ENCODE results near the gene NXN.
"Not testable (repeated sequence)": the region's sequence is repeated elsewhere in the genome, so short reads cannot be mapped to it uniquely, and the experiment has no call there.

NXN gene

DNA sequence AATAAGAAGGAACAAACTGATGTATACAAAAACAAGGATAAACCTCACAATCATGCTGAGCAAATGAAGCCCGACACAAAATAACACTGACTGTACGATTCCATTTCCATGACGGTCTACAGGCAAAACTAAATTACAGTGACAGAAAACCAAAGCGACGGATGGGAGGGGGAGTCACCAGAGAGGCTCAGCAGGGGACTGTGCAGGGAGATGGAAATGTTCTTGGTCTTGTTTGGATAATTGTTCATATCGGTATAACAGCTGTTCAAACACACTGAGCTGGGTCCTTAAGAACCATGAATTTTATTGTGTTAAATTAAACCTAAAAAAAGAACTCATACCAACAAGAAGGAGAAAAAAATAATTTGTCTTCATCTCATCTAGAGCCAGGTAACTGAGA is 97.8 kb downstream of the NXN start:
- DNase-seq, result peak; percentile 79

DNA sequence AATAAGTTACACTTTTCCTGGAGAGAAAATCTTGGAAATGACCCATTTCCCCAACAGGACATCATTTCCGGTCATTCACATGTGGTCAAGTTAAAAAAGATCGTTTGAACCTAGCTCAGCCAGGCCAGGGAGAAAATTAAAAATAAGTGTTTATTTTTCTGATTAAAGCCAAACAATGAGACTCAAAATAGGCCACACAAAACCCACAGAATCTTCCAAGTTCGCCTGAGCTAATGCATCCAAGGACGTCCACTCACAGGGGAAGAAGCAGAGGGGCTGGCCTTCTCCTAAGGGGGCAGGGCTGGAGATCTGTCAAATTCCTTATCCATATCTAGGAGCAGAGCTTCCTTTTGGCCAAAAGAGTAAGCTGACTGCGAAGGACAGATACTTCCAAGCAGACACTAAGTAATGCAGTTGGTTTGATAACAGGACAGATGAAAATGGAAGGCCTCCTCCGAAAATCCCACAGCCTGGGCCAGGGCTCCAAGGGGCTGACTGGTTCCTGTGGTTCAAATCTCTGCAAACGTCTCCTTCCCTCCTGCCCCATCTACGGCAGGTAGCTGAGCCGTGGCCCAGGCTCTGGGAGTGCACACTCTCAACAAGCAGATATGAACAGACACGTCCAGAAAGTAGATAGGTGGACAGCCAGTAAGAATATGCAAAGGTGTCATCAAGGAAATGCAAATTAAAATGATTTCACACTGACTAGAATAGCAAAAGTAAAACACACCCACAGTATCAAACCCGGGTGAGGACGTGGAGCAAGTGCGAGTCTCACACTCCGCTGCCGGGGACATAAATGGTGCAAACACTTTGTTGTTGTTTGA is 98.9 kb downstream of the NXN start:
- DNase-seq, result no peak

DNA sequence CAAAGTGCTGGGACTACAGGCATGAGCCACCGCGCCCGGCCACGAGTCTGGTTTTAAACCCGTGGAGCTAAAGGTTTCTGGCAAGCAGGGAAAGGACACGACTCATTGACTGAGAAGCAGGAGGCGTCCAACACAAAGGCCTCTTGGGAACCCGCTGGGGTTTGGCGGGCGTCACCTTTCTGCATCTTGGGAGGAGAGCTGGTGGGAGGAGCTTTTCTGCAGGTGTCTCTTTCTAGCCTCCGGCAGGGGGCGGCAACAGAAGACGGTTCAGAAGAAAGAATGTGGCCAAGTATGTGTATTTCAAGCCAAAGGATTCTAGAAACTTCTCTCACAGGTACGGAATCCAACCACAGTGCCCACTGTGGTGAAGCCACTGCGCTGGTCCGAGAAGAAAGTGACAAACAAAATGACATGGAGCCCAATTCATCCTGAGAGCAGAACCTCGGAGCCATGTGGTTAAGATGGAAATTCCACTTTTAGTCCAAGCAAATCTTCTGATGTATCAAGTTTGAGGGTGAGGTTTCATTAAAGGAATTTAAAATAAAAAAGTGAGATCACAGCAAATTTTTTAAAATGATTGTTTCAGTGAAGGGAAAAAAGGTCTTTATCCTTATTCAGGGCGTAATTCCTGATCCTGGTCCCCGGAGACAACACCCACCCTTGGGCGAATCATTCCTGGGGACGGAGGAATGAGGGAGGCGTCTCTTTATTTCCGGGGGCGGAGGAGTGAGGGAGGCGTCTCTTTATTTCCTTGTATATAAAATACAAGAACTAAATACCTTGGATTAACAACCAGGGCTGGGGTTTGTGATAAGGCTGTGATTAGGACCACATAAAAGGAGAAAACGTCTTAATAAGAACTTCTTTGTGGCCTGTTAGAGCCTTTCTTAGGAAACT is 99.8 kb downstream of the NXN start:
- peak; percentile 90 for DNase-seq

DNA sequence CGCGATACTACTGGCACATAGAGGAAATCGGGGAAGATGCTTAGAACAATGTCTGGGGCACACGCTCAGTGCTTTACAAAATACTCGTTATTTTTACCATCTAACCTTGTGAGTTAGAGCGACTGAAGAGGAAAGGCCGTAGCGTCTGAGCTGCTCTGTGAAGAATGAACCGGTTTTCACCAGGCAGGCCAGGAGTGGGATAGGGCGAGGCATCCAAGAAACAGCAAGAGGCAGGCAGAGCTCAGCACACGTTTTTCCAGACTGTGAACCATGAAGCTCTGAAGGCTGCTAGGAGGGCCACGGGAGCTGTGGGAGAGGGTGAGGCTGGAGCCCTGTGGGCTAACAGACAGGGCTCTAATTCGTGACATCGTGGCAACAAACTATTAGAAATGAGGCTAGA is 101.9 kb downstream of the NXN start:
- DNase-seq, result no peak

DNA sequence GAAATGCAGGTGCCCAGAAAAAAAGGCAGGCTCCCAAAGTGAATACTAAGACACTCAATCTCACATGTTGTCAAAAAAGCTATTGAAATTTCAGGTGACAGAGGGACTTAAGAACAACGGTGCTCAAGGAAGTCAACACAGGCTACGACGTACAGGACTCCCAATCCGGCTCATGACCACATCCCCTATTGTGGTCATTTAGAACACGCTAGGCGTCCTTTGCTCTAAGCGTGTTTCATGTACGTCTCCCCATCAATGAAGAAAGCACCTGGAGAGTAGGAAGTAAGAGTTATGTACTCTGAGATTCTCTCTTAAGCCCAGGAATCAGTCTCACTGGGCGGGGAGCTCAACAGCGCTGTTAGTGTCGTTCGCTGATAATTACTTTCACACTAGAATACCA is 103.3 kb downstream of the NXN start:
- no peak for DNase-seq

DNA sequence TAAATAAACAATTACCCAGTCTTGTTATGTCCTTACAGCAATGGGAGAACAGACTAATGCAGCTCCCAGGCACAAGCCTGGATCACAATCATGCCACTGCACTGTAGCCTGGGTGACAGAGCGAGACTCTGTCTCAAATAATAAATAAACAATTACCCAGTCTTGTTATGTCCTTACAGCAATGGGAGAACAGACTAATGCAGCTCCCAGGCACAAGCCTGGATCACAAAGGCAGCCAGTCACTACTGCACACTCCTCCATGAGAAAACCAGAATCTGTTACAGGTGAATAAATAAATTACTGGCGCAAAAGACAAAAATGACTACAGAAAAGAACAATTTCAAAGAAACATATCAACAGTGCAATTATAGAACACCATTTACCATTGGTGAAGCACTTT is 105.0 kb downstream of the NXN start:
- DNase-seq, result peak; percentile 22

DNA sequence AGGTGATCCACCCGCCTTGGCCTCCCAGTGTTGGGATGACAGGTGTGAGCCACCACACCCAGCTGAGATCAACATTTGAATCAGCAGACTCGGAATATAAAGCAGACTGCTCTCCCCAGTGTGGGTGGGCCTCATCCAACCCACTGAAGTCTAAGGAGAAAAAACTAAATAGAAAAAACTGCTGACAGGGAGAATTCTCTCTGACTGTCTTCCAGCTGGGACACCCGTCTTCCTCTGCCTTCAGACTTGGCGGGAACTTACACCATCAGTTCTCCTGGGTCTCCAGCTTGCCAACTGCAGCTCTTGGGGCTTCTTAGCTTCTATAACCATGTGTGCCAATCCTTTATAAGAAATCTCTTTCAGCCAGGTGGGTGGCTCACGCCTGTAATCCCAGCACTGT is 106.7 kb downstream of the NXN start:
- DNase-seq, result no peak

DNA sequence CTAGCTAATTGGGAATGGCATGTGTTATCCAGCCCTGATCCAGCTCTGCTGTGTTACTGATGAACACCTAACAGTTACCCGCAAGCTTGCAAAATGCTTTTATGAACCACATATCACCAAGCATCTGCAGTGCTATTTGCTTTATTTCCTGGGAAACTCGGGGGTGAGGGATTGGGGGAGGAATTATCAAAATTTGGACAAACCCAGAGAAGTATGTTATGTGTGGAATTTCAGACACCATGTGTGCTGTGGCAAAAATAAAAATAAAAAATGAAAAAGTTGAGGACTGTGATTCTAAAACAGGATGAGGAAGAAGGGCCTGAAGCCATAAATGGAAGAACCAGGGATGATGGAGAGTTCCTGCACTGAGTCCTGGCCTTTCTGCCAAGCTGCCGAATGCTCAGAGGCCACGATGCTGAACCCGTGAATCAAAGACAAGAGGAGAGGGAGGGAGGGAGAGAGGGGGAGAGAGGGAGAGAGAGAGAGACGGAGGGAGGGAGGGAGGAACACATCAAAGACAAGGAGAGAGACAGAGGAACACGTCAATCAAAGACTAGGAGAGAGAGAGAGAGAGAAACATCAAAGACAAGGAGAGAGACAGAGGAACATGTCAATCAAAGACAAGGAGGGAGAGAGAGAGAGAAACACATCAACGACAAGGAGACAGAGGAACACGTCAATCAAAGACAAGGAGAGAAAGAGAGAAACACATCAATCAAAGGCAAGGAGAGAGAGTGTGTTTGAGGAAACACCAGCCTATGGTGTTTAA is 107.6 kb downstream of the NXN start:
- no peak for DNase-seq

DNA sequence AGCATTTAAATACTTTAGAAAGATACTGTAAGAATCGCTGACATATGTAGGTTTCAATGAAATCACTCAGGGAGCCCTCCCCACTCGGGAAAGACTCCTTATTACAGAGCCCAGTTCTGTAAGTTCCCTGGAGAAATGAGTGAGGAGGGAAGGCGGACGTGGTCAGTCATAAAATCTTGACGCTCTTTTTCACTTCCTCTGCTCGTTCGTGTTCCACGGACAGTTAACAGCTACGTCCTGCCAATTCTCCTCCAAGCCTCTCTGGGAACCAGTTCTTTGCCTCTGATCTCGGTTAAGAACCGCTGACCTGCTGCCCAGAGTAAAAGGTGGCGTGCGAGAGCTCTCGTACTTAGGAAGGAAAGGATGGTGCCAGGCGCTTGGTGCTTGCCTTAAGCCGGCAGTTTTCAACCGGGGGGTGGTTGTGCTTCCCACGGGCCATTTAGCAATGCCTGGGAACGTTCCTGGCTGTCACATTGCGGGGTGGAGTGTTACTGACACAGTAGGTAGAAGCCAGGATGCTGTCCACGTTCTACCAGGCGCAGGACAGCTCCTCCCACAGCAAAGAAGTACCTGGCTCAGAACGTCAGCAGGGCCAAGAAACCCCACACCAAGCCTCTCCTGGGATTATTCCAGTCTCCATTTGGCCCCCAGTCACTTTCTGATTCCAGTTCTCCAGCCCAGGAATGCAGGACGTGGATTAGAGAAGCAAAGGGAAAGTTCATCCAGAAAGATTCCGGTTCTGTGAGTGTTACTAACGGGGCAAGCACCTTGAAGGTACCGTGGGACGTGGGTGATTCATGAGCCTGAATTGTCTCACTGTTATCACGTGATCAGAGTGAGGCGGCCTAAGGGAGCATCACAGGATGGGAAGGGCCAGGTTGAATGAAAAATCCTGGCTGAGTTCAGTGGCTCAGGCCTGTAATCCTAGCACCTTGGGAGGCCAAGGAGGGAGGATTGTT is 109.7 kb downstream of the NXN start:
- no peak for DNase-seq

DNA sequence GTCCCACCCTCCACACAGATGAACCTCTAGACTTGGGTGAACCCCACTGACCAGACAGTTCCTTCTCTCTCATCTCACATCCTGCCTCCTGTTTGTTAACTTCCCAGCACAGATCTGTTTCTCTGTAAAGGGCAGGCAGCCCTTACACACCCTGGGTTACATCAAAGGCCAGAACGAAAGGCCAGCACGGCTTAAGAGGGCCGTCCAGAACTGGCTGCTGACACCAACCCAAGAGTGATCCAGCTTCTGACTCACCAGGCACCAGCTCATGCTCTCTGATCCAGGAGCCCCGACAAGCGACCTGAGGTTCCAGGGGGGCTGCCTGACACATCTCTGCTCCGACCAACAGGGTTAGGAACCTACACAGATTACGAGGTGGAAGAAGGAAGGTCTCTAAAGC is 110.5 kb downstream of the NXN start:
- DNase-seq, result no peak

DNA sequence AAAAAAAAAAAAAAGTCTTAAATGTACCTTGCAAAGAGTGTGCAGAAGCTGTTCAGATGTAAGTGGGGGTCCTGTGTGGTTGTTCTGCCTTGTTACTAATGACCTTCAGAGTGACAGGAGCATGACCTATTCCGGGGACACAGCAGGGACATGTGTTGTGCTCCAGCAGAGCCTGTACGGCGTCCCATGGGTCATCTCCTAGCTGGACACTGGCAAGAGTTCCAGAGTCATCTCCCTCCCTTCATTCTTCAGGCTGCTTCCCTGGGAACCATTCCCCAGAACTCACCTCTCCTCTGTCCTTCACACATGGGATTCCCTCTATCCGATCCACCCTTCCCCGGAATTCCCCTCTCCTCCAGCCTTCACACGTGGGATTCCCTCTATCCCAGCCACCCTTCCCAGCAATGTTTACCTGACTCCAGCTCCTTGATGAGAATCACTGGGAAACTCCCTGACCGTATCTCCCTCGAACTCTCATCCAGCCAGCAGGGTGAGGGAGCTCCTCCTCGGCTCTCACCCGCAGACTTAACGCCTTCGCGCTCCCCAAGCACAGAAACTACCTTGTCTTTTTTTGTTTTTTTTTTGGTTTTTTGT is 111.6 kb downstream of the NXN start:
- DNase-seq, result no peak

DNA sequence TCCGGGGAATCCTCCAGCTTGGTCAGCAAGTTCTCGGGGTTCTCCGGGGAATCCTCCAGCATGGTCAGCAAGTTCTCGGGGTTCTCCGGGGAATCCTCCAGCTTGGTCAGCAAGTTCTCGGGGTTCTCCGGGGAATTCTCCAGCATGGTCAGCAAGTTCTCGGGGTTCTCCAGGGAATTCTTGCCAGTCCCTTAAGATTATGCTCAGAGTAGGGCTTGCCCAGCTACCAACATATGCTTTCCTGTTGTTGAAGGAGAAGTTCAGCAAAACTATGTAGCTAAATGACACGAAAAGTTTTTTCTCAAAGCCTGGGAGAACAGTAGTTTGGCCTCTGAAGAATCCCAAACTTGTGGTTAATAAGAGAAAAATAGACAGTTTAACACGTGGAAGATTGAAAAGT is 112.3 kb downstream of the NXN start:
- DNase-seq, result not testable (repeated sequence)

DNA sequence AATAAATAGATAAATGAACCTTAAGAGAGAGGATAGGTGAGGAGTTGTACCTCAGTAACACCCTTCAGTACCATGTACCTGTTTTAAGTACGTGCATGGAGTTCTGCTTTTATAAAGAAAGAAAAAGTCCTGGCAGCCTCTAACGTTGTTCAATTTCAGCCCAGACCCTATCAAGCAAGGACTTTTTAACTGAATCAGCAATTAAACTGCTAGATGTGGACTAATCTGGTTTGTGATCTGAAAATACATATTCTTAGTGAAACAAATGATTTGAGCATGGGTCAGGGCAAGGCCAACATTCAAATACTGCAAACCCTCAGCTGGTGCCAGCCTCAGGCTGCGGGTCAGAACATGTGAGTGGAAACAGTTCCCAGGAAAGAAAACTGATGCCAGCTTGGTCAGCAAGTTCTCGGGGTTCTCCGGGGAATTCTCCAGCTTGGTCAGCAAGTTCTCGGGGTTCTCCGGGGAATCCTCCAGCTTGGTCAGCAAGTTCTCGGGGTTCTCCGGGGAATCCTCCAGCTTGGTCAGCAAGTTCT is 112.9 kb downstream of the NXN start:
- DNase-seq, result no peak

DNA sequence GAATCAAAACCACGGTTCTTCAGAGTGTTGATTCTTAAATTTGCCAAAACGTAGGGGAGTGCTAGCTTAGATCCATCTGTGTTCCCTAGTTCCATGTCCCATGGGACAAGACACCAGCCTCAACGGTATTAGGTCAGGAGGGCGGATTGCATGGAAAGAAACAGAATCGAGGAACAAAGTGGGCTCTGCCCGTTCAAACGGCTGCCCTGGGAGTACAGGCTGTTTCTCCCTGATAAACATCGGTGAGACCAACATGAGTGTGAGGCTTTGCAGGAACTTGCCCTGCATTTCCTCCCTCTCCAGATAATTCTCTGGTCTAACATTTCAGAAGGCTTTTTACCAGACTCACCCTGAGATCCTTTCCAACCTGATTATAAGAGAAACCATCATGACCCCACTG is 115.3 kb downstream of the NXN start:
- no peak for DNase-seq

DNA sequence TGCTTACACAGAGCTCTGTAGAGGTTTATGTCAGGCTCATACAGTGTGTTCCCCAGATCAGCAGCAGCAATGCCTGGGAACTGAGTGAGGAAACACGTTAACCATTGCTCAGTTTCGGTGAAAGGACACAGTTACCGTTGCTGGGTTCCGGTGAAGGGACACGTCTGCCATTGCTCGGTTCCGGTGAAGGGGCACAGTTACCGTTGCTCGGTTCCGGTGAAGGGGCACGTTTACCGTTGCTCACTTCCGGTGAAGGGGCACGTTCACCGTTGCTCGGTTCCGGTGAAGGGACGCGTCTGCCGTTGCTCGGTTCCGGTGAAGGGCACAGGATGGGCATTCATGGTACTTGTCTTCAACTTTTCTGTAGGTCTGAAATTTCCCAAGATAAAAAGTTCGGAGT is 115.7 kb downstream of the NXN start:
- no peak for DNase-seq

DNA sequence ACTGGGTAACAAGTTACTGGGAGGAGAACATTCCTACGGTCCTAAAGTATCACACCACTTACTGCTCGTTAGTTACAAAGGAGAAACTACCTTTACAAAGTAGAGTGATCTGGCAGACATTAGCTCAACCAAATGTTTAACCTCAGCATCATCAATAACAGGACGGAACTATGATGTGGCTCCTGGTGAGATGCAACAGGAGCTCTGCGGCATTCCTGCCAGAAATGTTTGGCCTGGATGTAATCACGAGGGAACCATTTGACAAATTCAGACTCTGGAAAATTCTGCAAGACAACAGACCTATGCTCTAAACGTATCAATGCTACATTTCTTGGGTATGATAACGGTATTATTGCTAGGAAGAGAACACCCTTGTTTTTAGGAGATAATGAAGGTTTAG is 117.0 kb downstream of the NXN start:
- no peak for DNase-seq

DNA sequence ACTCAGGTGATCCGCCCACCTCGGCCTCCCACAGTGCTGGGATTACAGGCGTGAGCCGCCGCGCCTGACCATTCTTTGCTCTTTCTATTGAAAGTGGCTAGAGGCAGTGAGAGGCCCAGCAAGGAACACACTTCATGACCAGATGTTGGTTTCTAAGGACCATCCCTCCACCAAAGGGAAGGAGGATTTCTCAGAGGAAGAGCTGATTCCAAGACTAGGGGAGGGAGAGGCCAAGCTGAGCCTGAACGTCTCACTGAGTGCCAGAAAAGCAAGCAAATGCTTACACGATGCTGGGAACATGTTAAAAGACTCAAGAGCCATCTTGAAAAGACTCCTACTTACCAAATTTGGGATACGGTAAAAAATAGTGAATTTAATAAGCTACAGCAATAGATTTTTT is 118.2 kb downstream of the NXN start:
- DNase-seq, result no peak

DNA sequence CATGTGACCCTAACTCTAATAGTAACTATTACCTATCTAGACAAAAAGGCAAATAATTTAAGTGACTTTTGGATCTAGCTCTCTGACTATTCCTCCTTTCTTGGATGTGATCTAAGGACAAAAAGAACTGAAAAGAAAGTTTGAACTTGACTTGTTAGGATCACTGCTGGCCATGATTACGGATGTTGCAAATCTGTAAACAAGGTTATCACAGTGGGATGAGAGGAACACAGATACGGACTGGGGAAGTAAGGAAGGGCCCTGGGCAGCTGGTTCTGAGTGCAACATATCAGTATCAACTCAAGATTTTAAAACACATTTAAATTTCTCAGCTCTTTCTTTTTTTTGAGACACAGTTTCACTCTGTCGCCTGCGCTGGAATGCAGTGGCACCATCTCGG is 118.8 kb downstream of the NXN start:
- no peak for DNase-seq

DNA sequence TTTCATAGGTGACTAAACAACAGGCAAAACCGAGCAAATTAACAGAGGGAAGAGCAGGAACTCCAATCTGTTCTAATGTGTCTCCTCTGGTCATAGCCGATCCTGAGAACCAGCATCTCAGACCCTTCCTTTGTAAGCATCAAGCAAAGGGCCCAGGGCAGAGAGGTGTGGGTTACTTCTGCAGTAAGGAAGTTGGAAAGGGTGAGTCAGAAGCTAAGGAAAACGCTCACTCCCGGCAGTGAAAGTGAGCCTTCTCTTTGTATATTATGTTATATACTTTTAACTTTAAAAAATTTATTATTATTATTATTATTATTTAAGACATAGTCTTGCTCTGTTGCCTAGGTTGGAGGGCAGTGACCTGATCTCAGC is 119.8 kb downstream of the NXN start:
- no peak for DNase-seq

DNA sequence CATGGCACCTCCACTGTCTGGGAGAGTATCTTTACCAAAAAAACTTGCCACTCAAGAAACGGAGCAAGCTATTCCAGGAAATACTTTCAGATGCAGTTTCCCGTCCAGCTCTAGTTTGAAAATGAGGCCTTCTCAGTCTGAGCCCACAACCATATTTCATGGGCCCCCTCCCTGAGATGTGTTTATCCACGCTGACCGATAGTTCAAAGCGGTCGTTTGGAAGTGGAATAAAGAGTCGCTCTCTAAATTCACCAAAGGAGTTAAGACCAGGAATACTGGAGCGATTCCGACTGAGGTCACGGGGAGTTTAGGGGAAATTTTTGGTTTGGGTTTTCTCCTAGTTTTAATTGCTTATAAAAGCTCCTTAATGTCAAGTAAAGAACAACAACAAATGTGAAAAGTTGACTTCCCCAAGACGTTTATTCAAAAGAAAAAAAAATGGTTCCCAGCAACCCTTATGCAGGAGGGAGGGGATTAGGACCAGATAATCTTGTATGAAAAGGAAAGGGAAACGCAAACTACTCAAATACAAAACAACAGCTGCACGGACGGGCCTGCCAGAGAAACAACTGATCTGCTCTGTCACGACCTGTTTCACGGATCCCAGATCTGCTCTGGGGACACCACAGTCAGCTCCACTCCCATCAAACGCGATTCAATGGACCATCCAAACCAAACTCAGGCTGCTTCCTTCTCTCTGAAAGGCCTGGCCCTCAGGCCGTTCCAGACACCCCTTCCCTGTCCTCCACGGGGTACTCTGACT is 120.3 kb downstream of the NXN start:
- no peak for DNase-seq

DNA sequence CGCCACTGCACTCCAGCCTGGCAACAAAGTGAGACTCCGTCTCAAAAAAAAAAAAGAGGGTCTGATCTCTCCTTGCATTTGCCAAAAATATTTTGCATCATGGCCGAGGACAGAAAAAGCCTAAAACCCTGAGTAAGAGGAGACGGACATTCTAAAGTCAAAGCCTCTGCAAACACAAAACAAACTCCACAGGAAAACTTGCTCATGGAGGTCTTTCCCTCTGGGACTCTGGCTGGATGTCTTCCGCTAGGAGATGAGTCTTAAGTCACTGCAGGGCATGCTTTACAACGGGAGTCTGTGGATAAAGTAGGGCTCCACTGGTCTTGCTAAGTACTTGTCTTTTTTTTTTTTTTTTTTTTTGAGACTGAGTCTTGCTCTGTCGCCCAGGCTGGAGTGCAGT is 123.4 kb downstream of the NXN start:
- no peak for DNase-seq

All from NCI-H1092 treated with DMSO at 0.1 percent for 48 hours (cell line).